ENCODE measurements around the gene GIT1.

Gene GIT1

GRCh38 chr17:29589524-29590410 lies at the start of gene GIT1:
Gene GIT1, minus strand, starts transcription at chr17:29589648. Its CDS starts 270 bp downstream, at chr17:29589378.
- peak; percentile 77 for DNase-seq (ENCODE audit: low read depth)

DNA sequence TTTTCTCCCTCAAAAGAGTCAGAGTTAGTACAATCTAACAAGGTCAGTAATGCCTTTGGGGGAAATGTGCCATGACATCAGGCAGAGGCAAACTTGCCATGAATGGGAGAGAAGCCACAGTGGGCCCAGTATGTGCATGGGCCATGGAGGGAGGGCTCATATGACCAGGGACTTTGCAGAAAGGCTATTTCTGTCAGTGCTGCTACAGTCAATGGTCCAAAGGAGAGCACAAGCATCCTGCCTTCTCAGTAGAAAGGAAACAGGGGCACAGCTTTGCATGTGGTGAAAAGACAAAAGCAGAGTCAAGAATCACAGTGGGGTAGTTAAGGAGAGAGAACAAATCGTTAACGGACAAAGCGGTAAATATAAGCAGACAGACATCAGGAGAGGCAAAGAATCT lies 44.4 kb upstream of the GIT1 start:
- no peak for DNase-seq (ENCODE audit: low read depth)

GRCh38 chr17:29630630-29631193 lies 41.3 kb upstream of the GIT1 start:
- DNase-seq (ENCODE audit: low read depth): no peak

- DNase-seq (ENCODE audit: low read depth): no peak
These were observed 40.4 kb upstream of the GIT1 start for GRCh38 chr17:29629839-29630238.

DNA sequence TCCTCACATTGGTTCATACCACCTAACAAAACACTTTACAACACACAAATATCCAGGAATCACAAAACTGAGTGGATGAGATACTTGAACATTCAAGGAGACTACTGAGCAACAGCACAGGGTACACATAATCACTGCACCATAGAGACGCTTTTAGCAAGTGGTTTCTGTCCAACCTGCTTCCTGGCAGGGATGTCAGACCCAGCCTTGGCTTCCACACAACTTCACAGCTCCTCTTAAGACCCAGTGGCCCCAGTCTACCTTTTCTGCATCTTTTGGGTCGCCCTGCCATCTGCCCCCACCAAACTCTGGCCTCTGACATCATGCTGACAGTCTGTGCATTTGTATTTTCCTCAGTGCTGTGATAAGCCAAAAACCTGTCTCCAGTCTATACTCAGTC lies 39.2 kb upstream of the GIT1 start:
- no peak for DNase-seq (ENCODE audit: low read depth)

GRCh38 chr17:29627951-29628350 lies 38.5 kb upstream of the GIT1 start:
- no peak for DNase-seq (ENCODE audit: low read depth)

DNA sequence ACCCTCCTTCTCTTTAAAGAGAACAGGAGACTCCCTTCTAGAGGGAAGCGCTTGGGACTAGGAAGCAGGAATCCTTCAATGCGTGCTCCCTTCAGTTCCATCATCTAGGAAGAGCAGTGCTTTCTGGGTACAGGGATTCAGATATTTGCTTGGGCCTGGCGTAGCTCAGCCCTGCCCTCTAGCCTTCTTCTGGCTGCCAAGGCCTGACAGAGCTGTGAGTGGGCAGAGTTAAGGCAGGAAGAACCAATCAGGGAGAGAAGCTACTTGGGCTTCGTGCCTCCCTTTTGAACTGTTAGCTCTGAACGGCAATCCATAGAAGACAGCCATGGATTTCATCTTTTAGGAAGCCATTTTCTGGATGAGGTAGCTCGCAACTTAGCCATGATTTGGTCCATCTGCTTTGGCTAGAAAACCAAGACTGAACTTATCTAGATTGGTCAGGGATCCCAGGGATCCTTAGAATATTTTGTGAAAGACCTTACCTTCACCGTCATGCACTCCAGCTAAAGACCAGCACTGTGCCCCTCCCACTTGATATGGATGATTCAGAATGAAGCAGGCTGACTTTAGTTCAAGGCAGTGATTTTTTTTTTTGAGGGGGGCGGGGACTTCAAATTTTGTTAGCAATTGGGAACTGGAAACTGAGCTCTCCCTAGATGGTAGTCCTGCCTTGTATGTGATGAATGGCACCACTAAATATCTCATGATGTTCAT lies 35.7 kb upstream of the GIT1 start:
- no peak for DNase-seq (ENCODE audit: low read depth)

- no peak for DNase-seq (ENCODE audit: low read depth)
These were observed 35.1 kb upstream of the GIT1 start for GRCh38 chr17:29624586-29624985.

GRCh38 chr17:29623283-29623647 lies 33.8 kb upstream of the GIT1 start:
- DNase-seq (ENCODE audit: low read depth): no peak

DNA sequence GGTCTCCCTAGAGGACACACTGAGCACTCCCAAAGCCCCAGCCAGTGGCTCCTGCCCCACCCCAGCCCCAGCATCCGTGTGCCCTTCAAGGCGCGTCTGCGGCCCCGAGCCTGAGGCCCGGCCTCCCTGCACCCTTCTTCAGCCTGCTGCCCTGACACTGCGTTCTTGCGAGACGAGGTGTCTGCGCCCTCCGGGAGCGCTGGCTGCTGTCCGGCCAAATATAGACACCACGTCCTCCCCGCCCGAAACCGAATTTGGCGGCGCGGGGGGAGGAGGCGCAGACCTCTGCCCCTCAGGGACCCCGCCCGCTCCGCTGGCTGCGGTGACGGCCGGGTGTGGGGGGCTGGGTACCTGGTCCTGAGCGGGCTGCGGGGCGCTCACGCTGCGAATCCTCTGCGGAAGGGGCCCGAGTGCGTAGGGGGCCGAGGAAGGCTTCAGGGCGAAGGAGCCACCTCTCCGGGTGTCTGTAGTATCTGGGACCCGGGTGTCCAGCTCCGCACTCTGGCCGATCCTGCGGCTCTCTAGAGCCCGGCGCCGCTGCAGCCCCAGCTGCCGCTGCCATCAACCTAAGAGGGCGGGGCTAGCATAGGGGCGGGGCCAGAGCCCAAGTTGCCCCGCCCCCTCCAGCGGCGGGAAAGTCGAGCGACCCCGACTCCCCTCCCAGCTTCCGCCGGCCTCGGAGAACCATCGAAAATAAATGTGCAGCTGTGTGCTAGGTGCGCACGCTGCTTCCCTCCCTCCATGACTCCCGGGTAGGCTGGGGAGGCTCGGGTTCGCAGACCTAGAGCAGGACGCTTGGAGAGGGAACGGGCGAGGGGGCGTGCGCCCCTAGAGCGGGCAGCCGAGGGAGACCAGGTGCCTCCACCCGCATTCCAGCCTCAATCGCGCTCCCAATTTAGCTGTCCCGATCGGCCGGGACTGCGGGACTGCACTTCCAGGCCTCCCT lies 33.2 kb upstream of the GIT1 start, which contains the start of gene CORO6:
Gene CORO6, minus strand, starts transcription at position 576 of the 946 bp plus-strand sequence. CDS start 1,491 bp downstream, outside the sequence.
- DNase-seq (ENCODE audit: low read depth): peak; percentile 49

DNA sequence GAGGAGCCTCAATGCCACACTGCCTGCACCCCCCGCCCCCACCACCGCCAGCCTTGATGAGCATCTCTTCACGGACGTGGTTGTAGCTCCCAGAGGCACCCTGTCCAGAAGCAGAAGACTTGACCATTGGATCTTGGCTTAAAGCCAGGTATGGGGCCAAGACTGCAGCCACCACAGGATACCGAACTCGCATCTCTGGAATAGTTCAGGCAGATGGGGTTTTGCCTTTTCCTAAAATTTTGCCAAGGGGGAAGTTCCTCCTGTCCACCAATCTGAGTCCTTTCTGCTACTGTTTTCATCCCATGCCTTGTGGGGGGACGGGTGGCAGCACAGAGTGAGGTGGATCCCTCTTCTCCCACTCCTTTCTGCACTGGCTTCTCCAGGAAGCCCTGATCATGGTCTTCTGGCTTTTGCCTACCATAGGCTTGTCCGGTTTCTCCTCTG lies 32.3 kb upstream of the GIT1 start:
- DNase-seq (ENCODE audit: low read depth): no peak

DNA sequence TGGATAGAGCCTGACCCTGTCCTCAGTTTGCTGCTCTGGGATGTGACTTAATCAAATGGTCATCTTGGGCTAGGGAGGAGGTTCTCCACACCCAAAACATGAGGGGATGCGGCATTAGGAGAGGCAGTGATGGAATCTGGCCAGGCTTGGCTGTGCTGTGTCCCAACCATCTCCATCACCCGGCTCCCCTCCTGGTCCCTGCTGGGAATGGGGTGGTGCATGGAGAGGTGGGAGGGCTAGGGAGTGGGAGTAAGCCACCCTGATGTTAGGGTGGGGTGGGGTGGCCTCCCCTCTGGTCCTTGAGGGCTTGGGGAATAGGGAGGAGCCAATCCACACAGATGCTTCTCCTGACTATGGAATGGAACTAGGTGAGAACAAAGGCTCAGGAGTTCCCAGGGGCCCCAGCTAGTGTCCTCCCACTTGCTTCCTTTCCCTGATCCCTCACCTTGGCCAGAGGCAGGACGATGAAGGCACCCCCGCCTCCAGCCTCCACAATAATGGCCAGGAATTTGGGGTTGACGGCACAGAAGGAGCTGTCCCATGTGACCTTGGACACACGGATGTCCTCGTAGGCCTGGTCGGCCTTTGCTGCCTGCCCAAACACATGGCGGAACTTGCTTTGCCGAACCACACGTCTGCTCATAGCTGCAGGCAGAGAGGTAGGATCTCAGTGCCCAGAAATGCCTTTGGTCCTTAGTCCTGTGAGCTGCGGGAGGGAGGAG lies 31.5 kb upstream of the GIT1 start:
- DNase-seq (ENCODE audit: low read depth): no peak

DNA sequence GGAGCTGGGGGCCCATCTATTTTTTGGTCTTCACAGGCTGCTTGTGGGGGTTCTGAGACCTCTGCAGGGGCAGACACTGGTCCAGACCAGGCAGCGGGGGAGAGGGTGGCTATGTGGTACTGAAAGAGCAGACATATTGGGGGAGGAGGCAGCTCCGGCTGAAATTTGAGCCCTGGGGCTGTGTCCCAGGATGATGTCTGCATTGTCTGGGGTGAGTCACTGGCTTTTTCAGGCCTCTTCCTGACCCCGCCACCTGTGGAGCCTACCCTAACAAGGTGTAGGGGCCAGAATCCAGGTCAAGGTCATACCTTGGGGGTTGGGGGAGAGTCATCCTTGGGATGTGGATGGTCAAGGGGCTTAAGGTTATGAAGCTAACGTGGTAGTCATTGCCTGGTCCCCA lies 30.8 kb upstream of the GIT1 start:
- DNase-seq (ENCODE audit: low read depth): no peak

DNA sequence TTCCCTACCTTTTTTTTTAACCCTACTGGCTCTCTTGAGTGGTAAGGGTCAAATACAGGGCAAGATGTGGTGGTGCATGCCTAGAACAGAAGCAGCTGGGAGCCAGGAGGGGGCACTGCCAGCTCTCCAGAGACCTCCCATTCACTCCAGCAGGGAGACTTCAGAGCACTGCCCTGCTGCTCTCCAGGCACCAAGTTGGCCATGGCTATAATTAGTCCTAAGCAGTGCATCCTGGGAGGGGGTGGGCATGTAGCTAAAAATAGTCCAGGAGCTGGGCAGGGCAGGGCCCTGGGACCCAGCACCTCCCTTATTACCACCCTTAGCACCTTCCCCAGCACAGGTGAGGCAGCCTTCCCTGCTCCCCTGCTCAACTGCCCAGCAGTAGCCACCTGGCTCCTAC lies 29.8 kb upstream of the GIT1 start:
- DNase-seq (ENCODE audit: low read depth): no peak

DNA sequence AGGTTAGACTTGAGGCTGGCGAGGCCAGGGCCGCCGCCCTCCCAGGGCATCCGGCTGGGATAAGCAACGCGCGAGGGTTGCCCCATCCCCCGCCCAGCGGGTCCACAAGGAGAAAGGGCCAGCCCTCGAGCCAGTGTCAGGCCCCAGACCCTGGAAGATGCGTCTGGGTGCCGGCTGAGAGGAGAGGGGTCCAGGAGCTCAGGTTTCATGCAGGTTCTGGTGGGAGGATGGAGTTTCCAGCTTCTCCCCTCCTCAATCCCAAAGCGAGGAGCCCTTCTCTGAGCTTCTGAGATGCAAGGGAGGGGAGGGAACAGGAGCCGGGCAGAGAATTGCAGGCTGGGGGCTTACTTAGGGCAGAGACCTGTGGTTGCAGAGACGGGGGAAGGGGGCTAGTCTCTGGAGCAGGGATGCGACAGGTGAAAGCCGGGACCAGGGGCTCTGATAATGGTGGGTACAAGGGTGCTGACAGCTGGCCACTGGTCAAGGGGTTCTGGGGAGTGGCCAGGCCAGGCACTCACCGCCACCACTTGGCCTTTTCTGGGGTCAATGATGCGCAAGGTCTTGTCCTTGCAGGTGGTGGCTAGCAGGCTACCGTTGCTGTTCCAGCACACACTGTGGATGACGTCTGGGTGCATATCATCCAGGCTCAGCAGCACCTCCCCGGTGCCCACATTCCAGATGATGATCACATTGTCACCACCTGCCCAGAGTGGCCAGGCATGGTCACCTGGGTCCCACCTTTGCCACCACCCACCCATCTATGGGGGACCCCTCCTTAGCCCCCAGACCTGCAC lies 29.0 kb upstream of the GIT1 start:
- DNase-seq (ENCODE audit: low read depth): no peak

- peak; percentile 78 for DNase-seq (ENCODE audit: low read depth)
These were observed 28.2 kb upstream of the GIT1 start for GRCh38 chr17:29617481-29618271.

GRCh38 chr17:29617125-29617480 lies 27.7 kb upstream of the GIT1 start:
- DNase-seq (ENCODE audit: low read depth): peak; percentile 82

DNA sequence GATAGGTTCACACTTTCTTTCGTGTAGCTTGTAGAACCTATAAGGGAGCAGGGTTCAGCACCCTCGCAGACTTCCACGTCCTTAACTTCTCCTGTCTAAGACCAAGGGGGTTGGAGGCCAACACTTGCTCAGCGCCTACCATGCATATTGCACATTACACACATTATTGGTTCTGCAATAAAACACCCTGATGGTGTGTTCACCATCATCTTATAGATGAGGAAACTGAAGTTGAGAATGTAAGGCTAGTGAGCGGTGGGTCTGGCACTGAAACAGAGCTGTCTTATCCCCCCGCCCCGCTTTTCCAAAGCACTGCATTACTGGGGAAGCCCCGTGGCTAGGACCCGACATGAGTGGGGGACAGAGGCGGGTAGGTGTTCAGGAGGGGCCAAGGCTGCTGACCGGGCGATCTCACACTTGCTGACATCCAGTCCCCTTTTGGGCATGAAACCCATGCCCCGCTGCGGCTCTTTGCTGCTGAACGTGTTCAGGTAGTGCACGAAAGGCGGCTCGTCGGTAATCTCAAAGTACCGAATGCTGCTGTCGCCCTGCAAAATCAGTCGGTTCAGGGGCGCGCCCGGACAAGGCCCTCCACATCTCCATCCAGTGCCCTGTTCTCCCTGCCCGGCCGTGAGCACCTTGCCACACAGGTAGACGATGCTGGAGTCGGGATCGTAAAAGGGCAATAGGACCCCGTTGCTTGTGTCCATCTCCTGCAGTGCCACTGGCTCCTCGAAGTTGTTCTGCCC lies 27.0 kb upstream of the GIT1 start:
- no peak for DNase-seq (ENCODE audit: low read depth)
